ENCODE data around the gene RAB9A. TPM values are rescaled to one million over a fixed set of nuclear protein-coding genes. Genes with fewer than 3 reads are reported as not detected.
"Not testable (repeated sequence)": the region's sequence is repeated elsewhere in the genome, so short reads cannot be mapped to it uniquely, and the experiment has no call there.

RAB9A gene
- total RNA-seq, 1 donor from 2014 or later, result 31.7 TPM

DNA sequence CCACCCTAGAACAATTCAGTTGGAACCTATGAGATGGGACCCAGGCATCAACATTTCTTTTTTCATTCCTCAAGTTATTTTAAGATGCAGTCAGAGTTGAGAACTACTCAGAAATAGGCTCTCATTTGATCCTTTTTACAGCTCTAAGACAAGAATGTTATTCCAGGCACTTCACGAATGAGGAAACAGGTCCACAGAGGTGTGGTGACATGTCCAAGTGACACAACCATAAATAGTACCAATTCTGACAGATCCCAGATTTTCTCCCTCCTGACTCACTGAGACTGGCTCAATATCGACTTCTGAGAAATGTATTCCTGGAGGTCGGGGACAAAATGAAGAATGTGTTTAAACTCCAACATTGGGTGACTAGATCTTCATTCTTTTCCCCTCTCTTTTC, 24.9 kb upstream of the RAB9A start:
- H3K9me3 ChIP-seq, result no peaks in the 10 kb centered on the region
- H3K36me3 ChIP-seq, result no peaks in the 10 kb centered on the region
- ATAC-seq (no peak), DNase-seq (no peak)
- H3K27me3 ChIP-seq, result no peaks in the 10 kb centered on the region
- H3K4me1 ChIP-seq, result peaks cover 2% of the 10 kb centered on the region
- no peak overlapping the region for H3K4me3 ChIP-seq
- H3K27ac ChIP-seq, result no peak overlapping the region
- TF ChIP-seq, protein P1, sequence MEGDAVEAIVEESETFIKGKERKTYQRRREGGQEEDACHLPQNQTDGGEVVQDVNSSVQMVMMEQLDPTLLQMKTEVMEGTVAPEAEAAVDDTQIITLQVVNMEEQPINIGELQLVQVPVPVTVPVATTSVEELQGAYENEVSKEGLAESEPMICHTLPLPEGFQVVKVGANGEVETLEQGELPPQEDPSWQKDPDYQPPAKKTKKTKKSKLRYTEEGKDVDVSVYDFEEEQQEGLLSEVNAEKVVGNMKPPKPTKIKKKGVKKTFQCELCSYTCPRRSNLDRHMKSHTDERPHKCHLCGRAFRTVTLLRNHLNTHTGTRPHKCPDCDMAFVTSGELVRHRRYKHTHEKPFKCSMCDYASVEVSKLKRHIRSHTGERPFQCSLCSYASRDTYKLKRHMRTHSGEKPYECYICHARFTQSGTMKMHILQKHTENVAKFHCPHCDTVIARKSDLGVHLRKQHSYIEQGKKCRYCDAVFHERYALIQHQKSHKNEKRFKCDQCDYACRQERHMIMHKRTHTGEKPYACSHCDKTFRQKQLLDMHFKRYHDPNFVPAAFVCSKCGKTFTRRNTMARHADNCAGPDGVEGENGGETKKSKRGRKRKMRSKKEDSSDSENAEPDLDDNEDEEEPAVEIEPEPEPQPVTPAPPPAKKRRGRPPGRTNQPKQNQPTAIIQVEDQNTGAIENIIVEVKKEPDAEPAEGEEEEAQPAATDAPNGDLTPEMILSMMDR (IDR thresholded peaks at IDR 0.05), result no peak
- intact Hi-C loops (cut with DNase I), result no loop called here

- peaks cover 2% of the 10 kb centered on the region for H3K4me1 ChIP-seq
- intact Hi-C loops (cut with DNase I), result no loop called here
- no peak for DNase-seq
- TF ChIP-seq, protein P1 (IDR thresholded peaks at IDR 0.05), result no peak
- H3K27me3 ChIP-seq, result no peaks in the 10 kb centered on the region
- H3K9me3 ChIP-seq, result no peaks in the 10 kb centered on the region
- H3K27ac ChIP-seq, result no peak overlapping the region
- no peak for ATAC-seq
- H3K4me3 ChIP-seq, result no peak overlapping the region
- H3K36me3 ChIP-seq, result no peaks in the 10 kb centered on the region
Measured at GRCh38 chrX:13666836-13667235, 22.1 kb upstream of the RAB9A start.

DNA sequence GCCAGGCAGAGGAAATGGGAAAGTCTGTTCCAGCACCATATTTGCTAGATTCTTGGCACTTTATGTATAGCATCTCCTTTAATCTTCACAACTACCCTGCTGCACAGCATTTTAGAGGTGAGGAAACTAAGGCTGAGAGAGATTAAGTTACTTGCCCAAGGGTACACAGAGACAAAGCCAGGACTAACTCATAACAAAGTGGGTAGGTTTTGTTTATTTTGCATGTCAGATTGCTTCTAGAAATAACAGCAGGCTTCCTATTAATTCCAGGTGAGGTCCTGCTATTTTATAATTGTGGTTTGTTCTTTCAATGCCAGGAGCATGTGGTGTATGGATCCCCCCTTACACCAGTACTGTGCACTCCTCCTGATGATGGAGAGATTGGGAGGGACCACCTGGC, 21.0 kb upstream of the RAB9A start:
- H3K36me3 ChIP-seq, result no peaks in the 10 kb centered on the region

GRCh38 chrX:13669246-13669737, 19.6 kb upstream of the RAB9A start:
- DNase-seq (peak; percentile 64), ATAC-seq (peak; percentile 89)
- TF ChIP-seq, protein P1 (IDR thresholded peaks at IDR 0.05), result no peak
- H3K4me1 ChIP-seq, result peaks cover 2% of the 10 kb centered on the region
- no peaks in the 10 kb centered on the region for H3K36me3 ChIP-seq
- H3K27ac ChIP-seq, result peak overlapping the region; percentile 51
- H3K27me3 ChIP-seq, result no peaks in the 10 kb centered on the region
- H3K4me3 ChIP-seq, result no peak overlapping the region
- no peaks in the 10 kb centered on the region for H3K9me3 ChIP-seq
- intact Hi-C loops (cut with DNase I), result no loop called here

More for the DNA sequence above, 21.0 kb upstream of the RAB9A start:
- DNase-seq (no peak), ATAC-seq (no peak)
- H3K4me3 ChIP-seq, result no peak overlapping the region
- intact Hi-C loops (cut with DNase I), result no loop called here
- no peaks in the 10 kb centered on the region for H3K27me3 ChIP-seq
- no peaks in the 10 kb centered on the region for H3K9me3 ChIP-seq
- no peak overlapping the region for H3K27ac ChIP-seq
- H3K4me1 ChIP-seq, result peaks cover 2% of the 10 kb centered on the region
- TF ChIP-seq, protein P1 (IDR thresholded peaks at IDR 0.05), result no peak

DNA sequence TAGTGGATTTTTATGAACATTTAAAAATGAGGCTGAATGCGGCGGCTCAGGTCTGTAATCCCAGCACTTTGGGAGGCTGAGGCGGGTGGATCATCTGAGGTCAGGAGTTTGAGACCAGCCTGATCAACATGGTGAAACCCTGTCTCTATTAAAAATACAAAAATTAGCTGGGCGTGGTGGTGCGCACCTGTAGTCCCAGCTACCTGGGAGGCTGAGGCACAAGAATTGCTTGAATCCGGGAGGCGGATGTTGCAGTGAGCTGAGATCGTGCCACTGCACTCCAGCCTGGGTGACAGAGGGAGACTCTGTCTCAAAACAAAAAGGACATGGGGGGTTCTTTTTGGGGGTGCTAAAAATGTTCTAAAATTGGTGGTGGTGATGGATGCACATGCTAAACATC, 19.2 kb upstream of the RAB9A start:
- DNase-seq; H3K27me3 ChIP-seq; intact Hi-C loops (cut with DNase I); H3K4me3 ChIP-seq; ATAC-seq; H3K36me3 ChIP-seq; H3K4me1 ChIP-seq; H3K9me3 ChIP-seq: not testable (repeated sequence)
- H3K27ac ChIP-seq, result peak overlapping the region; percentile 51

DNA sequence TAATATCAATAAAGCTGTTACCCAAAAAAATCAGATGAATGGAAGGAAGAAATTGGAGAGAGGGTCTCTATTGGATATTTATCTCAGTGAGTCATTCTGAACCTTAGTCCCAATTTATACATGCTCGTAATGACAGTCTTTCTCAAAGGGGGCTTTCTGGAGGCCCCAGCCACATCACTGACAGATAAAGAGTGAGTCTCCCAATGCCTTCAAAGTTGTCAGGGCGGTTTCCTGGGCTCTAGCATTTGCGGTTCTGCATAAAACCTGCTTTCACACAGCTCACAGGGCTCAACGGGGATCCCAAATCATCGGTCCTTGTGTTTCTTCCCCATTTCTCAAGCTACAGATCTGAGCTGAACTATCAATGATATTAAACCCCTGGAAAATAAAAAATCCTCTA, 18.7 kb upstream of the RAB9A start:
- TF ChIP-seq, protein P1 (IDR thresholded peaks at IDR 0.05), result no peak
- H3K9me3 ChIP-seq, result no peaks in the 10 kb centered on the region
- H3K36me3 ChIP-seq, result no peaks in the 10 kb centered on the region
- no peak for ATAC-seq
- no peak overlapping the region for H3K4me3 ChIP-seq
- H3K4me1 ChIP-seq, result peaks cover 2% of the 10 kb centered on the region
- no peaks in the 10 kb centered on the region for H3K27me3 ChIP-seq
- intact Hi-C loops (cut with DNase I), result no loop called here
- no peak for DNase-seq
- no peak overlapping the region for H3K27ac ChIP-seq
